ENCODE results near the gene OR2D2.
"Not testable (repeated sequence)": the region's sequence is repeated elsewhere in the genome, so short reads cannot be mapped to it uniquely, and the experiment has no call there.

OR2D2 gene

GRCh38 chr11:6876914-6877313 lies 15.4 kb downstream of the OR2D2 start:
- no peak for DNase-seq

GRCh38 chr11:6876325-6876724 lies 16.0 kb downstream of the OR2D2 start, which contains the start of gene OR10A4:
OR10A4 (plus strand) TSS chr11:6876625; CDS start chr11:6876648, 23 bp downstream.
- DNase-seq: no peak

DNA sequence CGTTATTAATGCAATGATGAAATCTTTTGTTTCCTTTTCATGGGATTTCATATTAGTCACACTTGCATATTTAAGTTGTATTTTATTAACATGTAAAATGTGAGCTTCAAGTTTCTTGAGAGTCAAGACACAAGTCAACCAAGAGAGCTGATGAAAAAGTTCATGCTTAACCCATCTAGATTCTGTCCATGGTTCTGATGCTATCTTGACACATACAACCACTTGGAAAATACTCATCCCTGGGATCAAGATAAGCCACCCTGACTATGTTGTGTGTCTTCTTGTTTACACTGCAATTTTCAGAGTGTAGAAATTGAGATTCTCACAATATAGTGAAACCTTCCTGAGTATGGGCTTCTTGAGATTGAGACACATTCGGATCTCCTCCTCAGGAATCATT lies 16.5 kb downstream of the OR2D2 start:
- DNase-seq: no peak

GRCh38 chr11:6871278-6871677 lies 21.0 kb downstream of the OR2D2 start:
- no peak for DNase-seq

GRCh38 chr11:6864438-6864837 lies 27.9 kb downstream of the OR2D2 start:
- no peak for DNase-seq

- no peak for DNase-seq
Observed at GRCh38 chr11:6862961-6863360, 29.3 kb downstream of the OR2D2 start, which contains the start of gene OR10A2. OR10A2 (plus strand) TSS chr11:6863057; CDS start chr11:6869755, 6,698 bp downstream.

DNA sequence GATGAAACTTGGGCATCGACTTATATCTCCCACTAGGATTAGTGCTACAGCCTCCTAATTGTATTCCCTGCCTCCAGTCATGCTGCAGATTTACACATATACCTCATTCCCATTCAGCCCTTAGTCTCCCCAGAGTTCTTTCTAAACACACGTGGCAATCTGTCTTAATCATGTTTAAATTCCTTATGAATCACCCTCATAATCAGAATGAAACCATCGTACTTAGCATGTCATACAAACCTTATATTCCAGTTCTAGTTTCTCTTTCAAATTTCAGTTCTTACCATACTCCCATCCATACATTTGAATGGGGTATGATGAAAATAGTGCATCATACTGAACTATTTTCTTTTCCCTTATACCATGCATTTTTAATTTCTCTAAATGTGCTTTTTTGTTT lies 35.4 kb downstream of the OR2D2 start:
- DNase-seq: no peak

DNA sequence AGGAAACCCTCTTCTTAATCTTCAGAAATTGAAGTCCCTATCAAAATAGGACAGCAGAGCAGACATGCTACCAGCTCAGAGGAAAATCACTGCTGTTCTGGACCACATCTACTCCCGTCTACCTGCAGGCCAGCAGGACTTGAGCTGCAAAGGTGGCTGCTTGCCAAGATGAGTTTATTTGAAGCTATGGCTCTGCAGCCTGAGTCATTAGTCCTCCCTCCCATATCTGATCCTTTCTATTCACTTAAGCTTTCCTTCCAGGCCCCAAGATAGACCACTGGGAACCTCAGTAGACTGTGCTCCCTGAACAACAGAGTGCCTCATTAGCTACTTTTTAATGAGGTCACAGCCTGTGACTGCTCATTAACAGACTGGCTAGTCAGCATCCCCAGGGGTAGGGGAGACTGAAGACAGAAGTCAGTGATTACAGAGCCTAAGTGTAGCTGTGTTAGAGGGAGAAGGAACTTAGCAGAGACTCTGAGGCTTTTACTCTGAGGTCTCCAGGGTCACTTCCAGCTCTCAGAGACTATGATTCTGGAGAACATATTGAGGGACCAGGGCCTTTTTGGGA lies 36.2 kb downstream of the OR2D2 start:
- no peak for DNase-seq

DNA sequence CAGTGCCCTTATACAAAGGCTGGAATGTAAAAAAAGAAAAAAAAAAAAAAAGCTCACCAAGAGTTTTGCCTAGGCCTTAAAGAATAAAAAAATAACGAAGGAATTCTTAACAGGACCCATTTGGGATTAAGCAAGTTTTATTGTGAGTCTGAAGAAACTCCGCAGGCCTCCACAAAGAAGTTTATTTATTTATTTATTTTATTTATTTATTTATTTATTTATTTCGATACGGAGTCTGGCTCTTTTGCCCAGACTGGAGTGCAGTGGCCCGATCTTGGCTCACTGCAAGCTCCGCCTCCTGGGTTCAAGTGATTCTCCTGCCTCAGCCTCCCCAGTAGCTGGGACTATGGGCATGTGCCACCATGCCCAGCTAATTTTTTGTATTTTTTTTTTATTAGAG lies 37.5 kb downstream of the OR2D2 start:
- not testable (repeated sequence) for DNase-seq

GRCh38 chr11:6850526-6850925 lies 41.8 kb downstream of the OR2D2 start:
- no peak for DNase-seq

- no peak for DNase-seq
Observed at GRCh38 chr11:6845383-6845782, 46.9 kb downstream of the OR2D2 start, which contains the start of gene OR10A5. OR10A5 (plus strand) TSS chr11:6845683; CDS start chr11:6845683, 0 bp downstream.

DNA sequence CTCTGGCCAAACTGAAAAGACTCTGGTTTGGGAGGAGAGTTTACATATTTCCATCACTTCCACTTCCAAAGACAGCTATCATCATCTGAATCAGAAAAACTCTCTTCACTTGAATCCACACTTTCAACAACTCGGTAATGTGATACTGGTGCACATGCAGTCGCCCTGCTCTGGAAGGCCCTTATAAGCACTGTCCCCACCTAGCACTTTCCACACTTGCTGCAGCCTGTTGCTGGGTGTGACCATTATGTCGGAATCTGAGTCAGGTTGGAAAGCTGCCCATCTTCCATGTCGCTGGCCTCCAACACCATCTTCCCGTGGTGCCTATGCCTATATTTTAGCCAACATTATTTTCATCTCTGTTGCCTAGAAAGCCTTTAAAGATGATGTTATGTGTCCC lies 47.9 kb downstream of the OR2D2 start:
- no peak for DNase-seq

DNA sequence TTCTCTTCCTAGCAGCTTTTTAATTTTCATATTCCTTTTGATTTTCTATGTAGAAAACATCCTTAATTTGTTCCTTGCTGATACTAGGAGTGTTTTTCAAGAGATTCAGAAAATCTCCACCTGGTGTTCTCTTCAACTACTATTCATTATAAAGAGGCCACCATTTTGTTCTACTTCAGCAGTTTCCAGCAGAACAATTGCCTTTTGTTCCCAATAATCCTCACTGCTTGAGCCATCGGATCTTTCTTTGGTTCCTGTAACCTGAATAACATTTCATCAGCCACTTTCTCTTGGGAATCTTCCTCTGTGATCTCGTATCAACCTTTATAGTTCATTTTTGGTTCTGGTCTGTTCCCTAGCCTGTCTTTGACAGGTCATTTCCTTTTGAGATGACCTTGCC lies 48.6 kb downstream of the OR2D2 start:
- DNase-seq: no peak

GRCh38 chr11:6841694-6842093 lies 50.6 kb downstream of the OR2D2 start:
- no peak for DNase-seq
